ENCODE results near the gene ROR2. TPM values are rescaled to one million over a fixed set of nuclear protein-coding genes. Genes with fewer than 3 reads are reported as not detected.

ROR2 gene
- total RNA-seq, 4 donors from 2014 or later: 37.4 to 71.8 (median 59.4) TPM

- Histone ChIP-seq H3K9me3 (no peaks in the 10 kb centered on the region), H3K36me3 (no peaks in the 10 kb centered on the region), H3K4me1 (peaks cover 0 to 8% (median 5%) of the 10 kb centered on the region in 4 donors), H3K4me3 (no peak overlapping the region), H3K27me3 (no peaks in the 10 kb centered on the region), H3K27ac (replicated peaks in 1 of 4) (no peak overlapping the region)
- TF ChIP-seq EP300 (IDR thresholded peaks at IDR 0.05): no peak
- intact Hi-C loops (cut with DNase I): no loop called here
- 75% methylated on average over 5 of the region's 5 CpGs for WGBS
- DNase-seq (ENCODE audit: extremely low spot score): peak; percentile 55
Measured at GRCh38 chr9:91677822-91678436, 272.1 kb downstream of the ROR2 start.

- WGBS: 53% methylated on average over 3 of the region's 3 CpGs
- TF ChIP-seq POLR2AphosphoS5 (IDR thresholded peaks at IDR 0.05): no peak
- H3K4me1 ChIP-seq: peaks cover 0 to 8% (median 5%) of the 10 kb centered on the region in 4 donors
- H3K27me3 ChIP-seq: no peaks in the 10 kb centered on the region
- DNase-seq (ENCODE audit: extremely low spot score): peak; percentile 37
- H3K4me3 ChIP-seq: no peak overlapping the region
- H3K9me3 ChIP-seq: no peaks in the 10 kb centered on the region
- no peak overlapping the region for H3K27ac ChIP-seq (replicated peaks in 1 of 4)
- H3K36me3 ChIP-seq: no peaks in the 10 kb centered on the region
- intact Hi-C loops (cut with DNase I): no loop called here
Measured at GRCh38 chr9:91677331-91677730, 272.7 kb downstream of the ROR2 start.

GRCh38 chr9:91676046-91676445 is 274.0 kb downstream of the ROR2 start:
- DNase-seq (ENCODE audit: extremely low spot score): peak; percentile 68
- WGBS: 86% methylated on average over 1 of the region's 1 CpG
- intact Hi-C loops (cut with DNase I): no loop called here

GRCh38 chr9:91664663-91665062 is 285.4 kb downstream of the ROR2 start:
- H3K36me3 ChIP-seq: no peaks in the 10 kb centered on the region
- no peak overlapping the region for H3K4me3 ChIP-seq
- no peaks in the 10 kb centered on the region for H3K27me3 ChIP-seq
- no peaks in the 10 kb centered on the region for H3K9me3 ChIP-seq
- intact Hi-C loops (cut with DNase I): no loop called here
- no peak overlapping the region for H3K27ac ChIP-seq (replicated peaks in 1 of 4)
- TF ChIP-seq POLR2AphosphoS5 (IDR thresholded peaks at IDR 0.05): no peak
- TF ChIP-seq EP300 (IDR thresholded peaks at IDR 0.05): no peak
- no peak for TF ChIP-seq POLR2A (IDR thresholded peaks at IDR 0.05; ENCODE audit: low read depth)
- no peak for TF ChIP-seq CTCF (IDR thresholded peaks at IDR 0.05)
- H3K4me1 ChIP-seq: no peaks in the 10 kb centered on the region
- peak; percentile 31 for DNase-seq (ENCODE audit: extremely low spot score)
- 71% methylated on average over 8 of the region's 8 CpGs for WGBS

More at GRCh38 chr9:91676046-91676445, 274.0 kb downstream of the ROR2 start:
- Histone ChIP-seq H3K9me3 (no peaks in the 10 kb centered on the region), H3K36me3 (no peaks in the 10 kb centered on the region), H3K4me3 (no peak overlapping the region), H3K27ac (replicated peaks in 1 of 4) (no peak overlapping the region), H3K27me3 (no peaks in the 10 kb centered on the region), H3K4me1 (no peaks in the 10 kb centered on the region)
- TF ChIP-seq POLR2AphosphoS5 (IDR thresholded peaks at IDR 0.05) (no peak), POLR2A (IDR thresholded peaks at IDR 0.05; ENCODE audit: low read depth) (no peak), CTCF (IDR thresholded peaks at IDR 0.05) (no peak), EP300 (IDR thresholded peaks at IDR 0.05) (no peak)

- TF ChIP-seq POLR2A (IDR thresholded peaks at IDR 0.05; ENCODE audit: low read depth) (no peak), EP300 (IDR thresholded peaks at IDR 0.05) (no peak), POLR2AphosphoS5 (IDR thresholded peaks at IDR 0.05) (no peak), CTCF (IDR thresholded peaks at IDR 0.05) (no peak)
- H3K27ac ChIP-seq (replicated peaks in 1 of 4): no peak overlapping the region
- H3K27me3 ChIP-seq: no peaks in the 10 kb centered on the region
- H3K4me3 ChIP-seq: no peak overlapping the region
- H3K4me1 ChIP-seq: no peaks in the 10 kb centered on the region
- no peaks in the 10 kb centered on the region for H3K9me3 ChIP-seq
- intact Hi-C loops (cut with DNase I): no loop called here
- no peaks in the 10 kb centered on the region for H3K36me3 ChIP-seq
- WGBS: 86% methylated on average over 6 of the region's 6 CpGs
- peak; percentile 85 for DNase-seq (ENCODE audit: extremely low spot score)
Measured at GRCh38 chr9:91663858-91664257, 286.2 kb downstream of the ROR2 start.

GRCh38 chr9:91661451-91661850 is 288.6 kb downstream of the ROR2 start:
- Histone ChIP-seq H3K27ac (replicated peaks in 1 of 4) (no peak overlapping the region), H3K4me3 (no peak overlapping the region), H3K4me1 (no peaks in the 10 kb centered on the region), H3K9me3 (no peaks in the 10 kb centered on the region), H3K27me3 (no peaks in the 10 kb centered on the region), H3K36me3 (no peaks in the 10 kb centered on the region)
- peak; percentile 68 for DNase-seq (ENCODE audit: extremely low spot score)
- intact Hi-C loops (cut with DNase I): no loop called here
- 90% methylated on average over 3 of the region's 3 CpGs for WGBS
- TF ChIP-seq POLR2A (IDR thresholded peaks at IDR 0.05; ENCODE audit: low read depth) (no peak), CTCF (IDR thresholded peaks at IDR 0.05) (no peak), POLR2AphosphoS5 (IDR thresholded peaks at IDR 0.05) (no peak), EP300 (IDR thresholded peaks at IDR 0.05) (no peak)
